ENCODE data around the gene TIMM8B.
A peak's percentile ranks its signal among the peaks of the same experiment; 100 is the strongest.
"Not testable (repeated sequence)": the region's sequence is repeated elsewhere in the genome, so short reads cannot be mapped to it uniquely, and the experiment has no call there.

TIMM8B gene

GRCh38 chr11:112086422-112087191, at the start of gene TIMM8B, which contains the start of gene SDHD:
Gene TIMM8B, minus strand, starts transcription at chr11:112086756. Its CDS starts 33 bp downstream, at chr11:112086723.
Gene SDHD, plus strand, starts transcription at chr11:112086873. Its CDS starts 35 bp downstream, at chr11:112086908.
- DNase-seq, result peak; percentile 92

- no peak for DNase-seq
These were observed 47.9 kb upstream of the TIMM8B start for GRCh38 chr11:112134473-112134872.

GRCh38 chr11:112132737-112133136, 46.2 kb upstream of the TIMM8B start:
- DNase-seq, result no peak

GRCh38 chr11:112129656-112130055, 43.1 kb upstream of the TIMM8B start:
- DNase-seq, result no peak

- no peak for DNase-seq
These were observed 42.0 kb upstream of the TIMM8B start for GRCh38 chr11:112128483-112129121.

- DNase-seq, result no peak
These were observed 40.5 kb upstream of the TIMM8B start for GRCh38 chr11:112127056-112127455.

GRCh38 chr11:112123129-112123528, 36.6 kb upstream of the TIMM8B start:
- DNase-seq, result no peak

- DNase-seq, result no peak
These were observed 35.5 kb upstream of the TIMM8B start for GRCh38 chr11:112121981-112122615.

- no peak for DNase-seq
These were observed 31.6 kb upstream of the TIMM8B start for GRCh38 chr11:112118176-112118575.

- no peak for DNase-seq
These were observed 28.8 kb upstream of the TIMM8B start for GRCh38 chr11:112115386-112115785.

GRCh38 chr11:112114460-112114859, 27.9 kb upstream of the TIMM8B start:
- DNase-seq, result no peak

- DNase-seq, result no peak
These were observed 27.2 kb upstream of the TIMM8B start for GRCh38 chr11:112113539-112114457.

- no peak for DNase-seq
These were observed 19.5 kb upstream of the TIMM8B start for GRCh38 chr11:112106070-112106469.

GRCh38 chr11:112103446-112103845, 16.9 kb upstream of the TIMM8B start:
- no peak for DNase-seq

GRCh38 chr11:112100462-112100861, 13.9 kb upstream of the TIMM8B start:
- DNase-seq, result no peak

GRCh38 chr11:112097734-112098528, 11.4 kb upstream of the TIMM8B start:
- DNase-seq, result no peak

GRCh38 chr11:112096194-112096593, 9.6 kb upstream of the TIMM8B start:
- DNase-seq, result no peak

- DNase-seq, result not testable (repeated sequence)
These were observed 8.7 kb upstream of the TIMM8B start for GRCh38 chr11:112095302-112095701.

GRCh38 chr11:112087212-112087611, 656 bp upstream of the TIMM8B start:
- no peak for DNase-seq

- DNase-seq, result peak; percentile 54
These were observed 634 bp downstream of the TIMM8B start for GRCh38 chr11:112085822-112086421.

GRCh38 chr11:112082729-112083128, 3.8 kb downstream of the TIMM8B start:
- peak; percentile 17 for DNase-seq

All from activated naive CD4-positive, alpha-beta T cell treated with anti-CD3 and anti-CD28 coated beads, Interleukin-2, amount 50 U/mL, for 16 hours (primary cell).